ENCODE measurements around the gene AK2. TPM values are rescaled to one million over a fixed set of nuclear protein-coding genes. Genes with fewer than 3 reads are reported as not detected.

The AK2 gene
- 87.5 and 167 TPM in 2 replicates for total RNA-seq

GRCh38 chr1:33036526-33037503 is at the start of gene AK2:
Gene AK2 (minus strand): TSS chr1:33036883. CDS start chr1:33036828, 55 bp downstream.

GRCh38 chr1:33080885-33081553 is 44.3 kb upstream of the AK2 start, which contains the start of gene AZIN2:
Gene AZIN2 (plus strand): TSS chr1:33081153. CDS start chr1:33082250, 1,097 bp downstream.

GRCh38 chr1:32964461-32965250 is 72.0 kb downstream of the AK2 start, which contains the start of gene RNF19B:
Gene RNF19B (minus strand): TSS chr1:32964809. CDS start chr1:32964685, 124 bp downstream.

Other genes with a start within 250 kb of the AK2 start
- 139 and 154 TPM in 2 replicates for gene YARS1, start 219.5 kb downstream of the AK2 start, total RNA-seq
- 29.9 and 70.5 TPM in 2 replicates for gene S100PBP, start 219.2 kb downstream of the AK2 start, total RNA-seq
- 0.87 and 3.6 TPM in 2 replicates for gene FNDC5, start 166.0 kb downstream of the AK2 start, total RNA-seq
- gene HPCA, start 150.4 kb downstream of the AK2 start, total RNA-seq: not detected in 2 replicates
- 36.7 and 59.0 TPM in 2 replicates for gene TMEM54, start 135.5 kb downstream of the AK2 start, total RNA-seq
- gene RNF19B, start 72.1 kb downstream of the AK2 start, total RNA-seq: 11.3 and 13.2 TPM in 2 replicates
- 4.2 and 6.0 TPM in 2 replicates for gene AZIN2, start 44.3 kb upstream of the AK2 start, total RNA-seq
- gene TRIM62, start 145.2 kb upstream of the AK2 start, total RNA-seq: 2.8 and 3.3 TPM in 2 replicates
- gene ZNF362, start 219.6 kb upstream of the AK2 start, total RNA-seq: 5.5 and 6.6 TPM in 2 replicates

Data from smooth muscle cell of trachea (primary cell).